Measurements from ENCODE around the gene COL13A1. TPM values are rescaled to one million over a fixed set of nuclear protein-coding genes. Genes with fewer than 3 reads are reported as not detected.

The COL13A1 gene
- polyA plus RNA-seq, 1 of the 3 experiments (the other 2 are of a cell fraction), result 26.7 TPM

GRCh38 chr10:69837261-69837660 is 35.6 kb downstream of the COL13A1 start:
- Histone ChIP-seq H2AFZ (ENCODE audit: low read depth) (no peak overlapping the region), H3K4me1 (ENCODE audit: control insufficient read depth in 1 of 2, insufficient read depth in 2 of 2, low read depth in 1 of 2, low read length in 1 of 2) (peaks cover 15 to 29% of the 10 kb centered on the region in 2 experiments; a peak in 3 of 4 replicates), H3K4me3 (ENCODE audit: low read depth in 2 of 2, low read length in 1 of 2) (no peak overlapping the region), H3K27me3 (ENCODE audit: insufficient read depth) (no peaks in the 10 kb centered on the region), H3K27ac (ENCODE audit: low read depth in 2 of 2, low read length in 1 of 2) (no peak overlapping the region), H3K9ac (no peak overlapping the region), H3K79me2 (ENCODE audit: insufficient read depth) (peaks cover 7% of the 10 kb centered on the region; the same call in 1 of the 2 replicates), H3K36me3 (replicated peaks in 1 of 2; ENCODE audit: control insufficient read depth in 1 of 2, insufficient read depth in 2 of 2, low read length in 1 of 2) (no peaks in the 10 kb centered on the region), H3F3A (replicated peaks; ENCODE audit: insufficient read depth) (no peaks in the 10 kb centered on the region), H4K20me1 (ENCODE audit: insufficient read depth) (no peaks in the 10 kb centered on the region), H3K9me2 (no peaks in the 10 kb centered on the region), H3K9me3 (no peaks in the 10 kb centered on the region), H3K4me2 (no peak overlapping the region)
- TF ChIP-seq ELF1 (IDR thresholded peaks at IDR 0.05) (no peak), MEF2A (IDR thresholded peaks at IDR 0.05; ENCODE audit: borderline replicate concordance, low read depth) (no peak), MAX (IDR thresholded peaks at IDR 0.05; ENCODE audit: low read depth) (no peak), EZH2phosphoT487 (IDR thresholded peaks at IDR 0.05; ENCODE audit: borderline replicate concordance, low read depth) (no peak), USF2 (IDR thresholded peaks at IDR 0.05; ENCODE audit: borderline replicate concordance, low read depth, low read length) (no peak), EP300 (IDR thresholded peaks at IDR 0.05; ENCODE audit: borderline replicate concordance in 1 of 2, low read depth in 1 of 2, low read length in 1 of 2) (no peak), GATA2 (CRISPR knock-in tag; IDR thresholded peaks at IDR 0.05) (no peak), TEAD4 (IDR thresholded peaks at IDR 0.05; ENCODE audit: borderline replicate concordance, insufficient read depth) (no peak), TAF1 (IDR thresholded peaks at IDR 0.05; ENCODE audit: borderline replicate concordance, low read depth, low read length) (no peak), FOXJ3 (CRISPR knock-in tag; IDR thresholded peaks at IDR 0.05) (no peak), USF1 (IDR thresholded peaks at IDR 0.05; ENCODE audit: borderline replicate concordance, low read depth) (no peak), MXI1 (IDR thresholded peaks at IDR 0.05; ENCODE audit: low read depth, low read length) (no peak), TCF12 (IDR thresholded peaks at IDR 0.05) (no peak), NRF1 (IDR thresholded peaks at IDR 0.05; ENCODE audit: low read depth, low read length) (no peak), IRF3 (IDR thresholded peaks at IDR 0.05; ENCODE audit: low read depth, low read length) (no peak), ZBTB33 (IDR thresholded peaks at IDR 0.05; ENCODE audit: borderline replicate concordance, low read depth) (no peak), PBX3 (IDR thresholded peaks at IDR 0.05) (no peak), GABPA (IDR thresholded peaks at IDR 0.05; ENCODE audit: low read depth) (no peak), REST (IDR thresholded peaks at IDR 0.05; ENCODE audit: low read depth, low read length) (no peak)
- no peak for DNase-seq
- POLR2A ChIA-PET, result no interaction called here
- 84% methylated on average over 3 of the region's 5 CpGs for WGBS (ENCODE audit: low lambda C conversion rate)
- CTCF ChIA-PET, result interaction anchor here (1.2 to 2.0 kb wide), 2 partner anchors 24 to 77 kb away, joined by 3 to 7 read pairs; no protein-coding TSS in a partner anchor

Data from SK-N-SH (cell line).